Upper lobe of right lung (tissue), 1 donor: ENCODE results near the gene MRPS5. TPM values are rescaled to one million over a fixed set of nuclear protein-coding genes. Genes with fewer than 3 reads are reported as not detected.

Experiments used
- ATAC-seq: fragments of 200-7000 bp; cut with Tn5 transposase; one replicate; pipeline ENCODE4 v1.9.1; 2020; ENCODE audit warnings: mild to moderate bottlenecking, moderate library complexity
- DNase-seq: peaks from one replicate; pipeline ENCODE4 v3.0.0-alpha.2; 2020
- H3K27ac ChIP-seq: fragments of 200-600 bp; one replicate; pipeline ENCODE4 v1.8.0; 2022
- H3K27me3 ChIP-seq: fragments of 200-600 bp; one replicate; pipeline ENCODE4 v1.8.0; 2022; ENCODE audit warnings: mild to moderate bottlenecking
- H3K36me3 ChIP-seq: fragments of 200-600 bp; one replicate; pipeline ENCODE4 v1.8.0; 2022
- H3K4me1 ChIP-seq: fragments of 200-600 bp; one replicate; pipeline ENCODE4 v1.8.0; 2022
- H3K4me3 ChIP-seq: fragments of 200-600 bp; one replicate; pipeline ENCODE4 v1.8.0; 2022; ENCODE audit warnings: mild to moderate bottlenecking
- H3K9me3 ChIP-seq: fragments of 200-600 bp; one replicate; pipeline ENCODE4 v1.8.0; 2022
- intact Hi-C: fragments of 100-400 bp; cut with DNase I; formaldehyde crosslinking; loops from one replicate; pipeline ENCODE4 v1.11.0; 2022
- total RNA-seq: library from RNA; stranded (reverse); fragmentation: NEBNext Ultra II Directional; extraction: Animal tissue kit (Norgen Biotek cat#: 25700); gene quantifications from one replicate; pipeline ENCODE4 v1.2.1, GENCODE V29; 2021
- TF ChIP-seq, protein P1 (sequence below): fragments of 200-600 bp; IDR thresholded peaks from one replicate; pipeline ENCODE4 v1.8.0; 2022; ENCODE audit warnings: antibody characterized with exemption
- donor health status: DM: no; HTN: yes; CAD: no; lungs with severe emphysema.

The MRPS5 gene
- total RNA-seq, 1 donor from 2014 or later: 55.2 TPM

DNA sequence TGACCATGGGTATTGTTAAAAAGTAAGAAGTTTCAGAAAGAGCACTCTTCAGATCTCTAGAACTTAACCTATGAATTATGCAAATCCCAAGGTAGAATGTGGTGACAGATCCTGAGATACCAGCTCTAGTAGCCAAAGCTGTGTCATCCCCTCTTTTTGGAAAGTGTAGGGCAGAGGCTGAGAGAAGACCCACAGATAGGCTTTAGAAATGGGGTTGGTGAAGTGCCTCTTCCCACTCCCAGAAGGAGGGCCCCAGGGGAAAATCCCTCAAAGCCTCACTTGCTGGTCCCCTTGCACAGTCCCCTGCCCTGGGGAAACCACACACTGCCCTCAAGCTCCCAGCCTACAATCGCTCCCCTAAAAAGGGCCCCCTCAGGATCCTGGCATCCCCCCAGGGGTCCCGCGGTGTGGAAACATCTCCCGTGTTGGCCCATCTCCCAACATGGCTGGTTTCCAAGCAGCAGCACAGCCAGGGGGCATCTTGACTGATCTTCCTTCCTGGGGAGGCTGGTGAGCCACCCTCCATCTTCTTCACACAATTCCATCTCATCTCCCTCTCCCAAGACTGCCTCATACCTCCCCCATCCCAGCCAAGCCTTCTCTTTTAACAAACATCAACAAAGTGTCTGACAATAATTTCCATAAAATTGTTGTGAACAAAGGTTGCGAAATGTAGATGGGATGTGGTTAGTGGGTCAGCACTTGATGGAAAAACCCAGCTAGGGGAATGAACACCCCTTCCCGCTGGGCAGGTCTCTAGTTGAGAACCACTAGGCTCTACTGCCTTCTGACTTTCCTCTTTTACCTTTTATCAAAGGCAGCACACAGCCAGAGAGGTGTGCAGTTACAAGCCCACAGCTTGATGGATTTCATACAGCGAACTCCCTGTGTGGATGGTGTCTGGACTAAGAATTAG lies 71.0 kb downstream of the MRPS5 start:
- TF ChIP-seq, protein P1, sequence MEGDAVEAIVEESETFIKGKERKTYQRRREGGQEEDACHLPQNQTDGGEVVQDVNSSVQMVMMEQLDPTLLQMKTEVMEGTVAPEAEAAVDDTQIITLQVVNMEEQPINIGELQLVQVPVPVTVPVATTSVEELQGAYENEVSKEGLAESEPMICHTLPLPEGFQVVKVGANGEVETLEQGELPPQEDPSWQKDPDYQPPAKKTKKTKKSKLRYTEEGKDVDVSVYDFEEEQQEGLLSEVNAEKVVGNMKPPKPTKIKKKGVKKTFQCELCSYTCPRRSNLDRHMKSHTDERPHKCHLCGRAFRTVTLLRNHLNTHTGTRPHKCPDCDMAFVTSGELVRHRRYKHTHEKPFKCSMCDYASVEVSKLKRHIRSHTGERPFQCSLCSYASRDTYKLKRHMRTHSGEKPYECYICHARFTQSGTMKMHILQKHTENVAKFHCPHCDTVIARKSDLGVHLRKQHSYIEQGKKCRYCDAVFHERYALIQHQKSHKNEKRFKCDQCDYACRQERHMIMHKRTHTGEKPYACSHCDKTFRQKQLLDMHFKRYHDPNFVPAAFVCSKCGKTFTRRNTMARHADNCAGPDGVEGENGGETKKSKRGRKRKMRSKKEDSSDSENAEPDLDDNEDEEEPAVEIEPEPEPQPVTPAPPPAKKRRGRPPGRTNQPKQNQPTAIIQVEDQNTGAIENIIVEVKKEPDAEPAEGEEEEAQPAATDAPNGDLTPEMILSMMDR: no peak
- no peaks in the 10 kb centered on the region for H3K4me1 ChIP-seq
- no peak overlapping the region for H3K27ac ChIP-seq
- H3K4me3 ChIP-seq: no peak overlapping the region
- H3K36me3 ChIP-seq: no peaks in the 10 kb centered on the region
- peak; percentile 46 for DNase-seq
- intact Hi-C loops: no loop called here
- H3K27me3 ChIP-seq: no peaks in the 10 kb centered on the region
- ATAC-seq: no peak
- no peaks in the 10 kb centered on the region for H3K9me3 ChIP-seq

DNA sequence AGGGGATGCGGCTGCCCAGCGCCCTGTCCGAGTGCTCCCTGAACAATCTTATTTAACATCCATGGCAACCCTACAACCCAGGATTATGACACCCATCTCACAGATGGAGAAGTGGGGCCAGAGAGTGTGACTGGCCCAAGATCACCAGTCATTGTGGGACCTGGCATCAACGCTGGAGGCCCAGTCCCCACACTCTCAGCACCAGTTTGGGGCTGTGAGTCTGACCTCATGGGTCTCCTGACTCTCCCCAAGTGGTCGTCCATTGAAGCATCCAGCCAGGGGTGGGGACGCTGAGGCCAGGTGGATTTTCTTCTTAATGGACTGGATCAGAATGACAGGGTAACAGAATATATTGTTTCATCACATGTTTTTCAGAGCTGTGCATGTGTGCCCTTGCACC lies 71.6 kb downstream of the MRPS5 start:
- Histone ChIP-seq H3K4me3 (no peak overlapping the region), H3K27me3 (no peaks in the 10 kb centered on the region), H3K9me3 (no peaks in the 10 kb centered on the region), H3K36me3 (no peaks in the 10 kb centered on the region), H3K4me1 (no peaks in the 10 kb centered on the region), H3K27ac (no peak overlapping the region)
- ATAC-seq (no peak), DNase-seq (peak; percentile 30)
- intact Hi-C loops: no loop called here
- TF ChIP-seq, protein P1: no peak

DNA sequence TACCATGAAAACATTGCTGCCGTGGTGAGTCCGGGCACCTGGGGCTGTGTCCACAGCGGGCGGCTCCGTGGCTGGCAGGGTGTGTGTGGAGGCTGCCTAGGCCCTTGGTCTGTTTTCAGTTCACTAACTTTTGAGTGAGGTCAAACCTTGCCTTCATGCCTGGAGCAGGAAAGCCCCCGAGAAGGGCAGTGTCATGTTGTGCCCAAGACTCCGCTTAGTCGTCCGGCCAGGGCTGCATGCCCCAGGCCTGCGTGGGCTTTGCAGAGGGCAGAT lies 72.0 kb downstream of the MRPS5 start:
- TF ChIP-seq, protein P1: no peak
- no peak for ATAC-seq
- Histone ChIP-seq H3K36me3 (no peaks in the 10 kb centered on the region), H3K4me3 (no peak overlapping the region), H3K9me3 (no peaks in the 10 kb centered on the region), H3K4me1 (no peaks in the 10 kb centered on the region), H3K27ac (no peak overlapping the region), H3K27me3 (no peaks in the 10 kb centered on the region)
- intact Hi-C loops: no loop called here
- DNase-seq: peak; percentile 42

DNA sequence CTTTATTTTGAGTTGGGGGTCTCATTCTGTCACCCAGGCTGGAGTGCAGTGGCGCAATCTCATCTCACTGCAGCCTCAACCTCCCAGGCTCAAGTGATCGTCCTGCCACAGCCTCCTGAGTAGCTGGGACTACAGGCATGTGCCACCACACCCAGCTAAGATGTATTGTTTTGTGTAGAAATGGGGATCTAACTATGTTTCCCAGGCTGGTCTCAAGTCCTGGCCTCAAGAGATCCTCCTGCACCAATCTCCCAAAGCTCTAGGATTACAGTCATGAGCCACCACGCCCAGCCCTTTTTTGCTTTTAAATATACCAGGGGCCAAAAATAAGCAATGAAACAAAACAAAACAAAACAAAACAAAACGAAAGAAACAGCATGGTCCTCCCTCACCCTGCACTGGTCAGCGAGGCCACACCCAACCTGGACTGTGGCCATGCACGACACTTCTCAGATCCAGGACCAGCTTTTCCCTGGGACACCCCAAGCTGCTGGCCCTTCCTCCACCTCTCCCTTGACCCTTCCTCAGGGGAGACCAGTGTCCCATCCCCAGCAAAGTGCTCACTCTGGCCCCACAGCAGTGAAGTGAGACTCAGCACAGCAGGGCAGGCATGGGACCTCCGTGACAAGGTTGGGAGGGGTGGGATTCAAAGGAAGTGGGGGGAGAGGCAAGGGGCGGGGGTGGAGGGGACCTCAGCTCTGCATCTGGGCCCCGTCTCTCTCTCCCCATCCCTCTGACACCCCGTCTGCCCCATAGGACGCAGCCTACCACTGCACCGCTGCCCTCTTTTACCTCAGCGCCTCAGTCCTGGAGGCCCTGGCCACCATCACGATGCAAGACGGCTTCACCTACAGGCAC lies 72.6 kb downstream of the MRPS5 start:
- no peaks in the 10 kb centered on the region for H3K9me3 ChIP-seq
- intact Hi-C loops: no loop called here
- no peak overlapping the region for H3K4me3 ChIP-seq
- DNase-seq (peak; percentile 33), ATAC-seq (no peak)
- H3K27me3 ChIP-seq: no peaks in the 10 kb centered on the region
- TF ChIP-seq, protein P1: no peak
- no peaks in the 10 kb centered on the region for H3K4me1 ChIP-seq
- no peaks in the 10 kb centered on the region for H3K36me3 ChIP-seq
- no peak overlapping the region for H3K27ac ChIP-seq

DNA sequence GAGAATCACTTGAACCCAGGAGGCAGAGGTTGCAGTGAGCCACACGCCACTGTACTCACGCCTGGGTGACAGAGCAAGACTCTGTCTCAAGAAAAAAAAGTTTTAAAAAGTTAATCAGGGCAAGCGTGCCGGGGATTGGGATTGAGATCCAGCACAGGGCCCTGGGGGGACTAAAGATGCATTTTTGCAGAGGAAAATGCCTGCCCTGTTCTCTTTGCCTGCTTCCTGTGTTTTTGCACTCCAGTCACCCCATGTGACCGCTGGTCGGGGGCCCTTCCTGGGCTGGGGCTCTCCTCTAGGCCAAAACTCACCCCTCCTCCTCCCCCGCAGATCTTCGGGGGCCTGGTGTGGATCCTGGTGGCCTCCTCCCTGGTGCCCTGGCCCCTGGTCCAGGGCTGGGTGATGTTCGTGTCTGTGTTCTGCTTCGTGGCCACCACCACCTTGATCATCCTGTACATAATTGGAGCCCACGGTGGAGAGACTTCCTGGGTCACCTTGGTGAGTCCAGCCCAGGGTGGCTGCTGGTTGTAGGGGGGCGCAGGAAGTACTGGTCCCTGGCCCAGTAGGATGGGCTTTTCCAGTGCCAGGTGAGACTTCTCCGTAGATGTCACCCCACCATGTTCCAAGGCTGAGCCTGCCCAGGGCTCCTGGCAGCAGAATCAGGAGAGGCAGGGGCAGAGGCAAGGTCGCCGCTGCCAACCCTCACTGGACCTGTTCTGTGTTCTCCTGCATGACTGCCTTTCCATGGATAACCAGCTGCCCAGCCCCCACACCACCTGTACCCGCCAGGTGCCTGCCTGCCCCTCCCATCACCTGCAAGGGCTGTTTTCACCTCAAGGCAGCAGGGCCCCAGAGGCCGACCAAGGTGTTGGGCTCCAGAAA lies 73.7 kb downstream of the MRPS5 start:
- ATAC-seq: no peak
- H3K4me1 ChIP-seq: peaks cover 4% of the 10 kb centered on the region
- intact Hi-C loops: no loop called here
- H3K27me3 ChIP-seq: no peaks in the 10 kb centered on the region
- no peak overlapping the region for H3K27ac ChIP-seq
- H3K4me3 ChIP-seq: no peak overlapping the region
- DNase-seq: peak; percentile 61
- TF ChIP-seq, protein P1: no peak
- no peaks in the 10 kb centered on the region for H3K9me3 ChIP-seq
- no peaks in the 10 kb centered on the region for H3K36me3 ChIP-seq
